HG02588 (cell line): Measurements from ENCODE around the gene PTEN.
"Not testable (repeated sequence)": the region's sequence is repeated elsewhere in the genome, so short reads cannot be mapped to it uniquely, and the experiment has no call there.

Source experiments
- ATAC-seq: cut with Tn5 transposase; IDR thresholded peaks from one replicate; pipeline ENCODE4 v1.9.1; 2021; ENCODE audit warnings: mild to moderate bottlenecking, moderate library complexity; ENCODE audit not compliant: unreplicated experiment

The PTEN gene

DNA sequence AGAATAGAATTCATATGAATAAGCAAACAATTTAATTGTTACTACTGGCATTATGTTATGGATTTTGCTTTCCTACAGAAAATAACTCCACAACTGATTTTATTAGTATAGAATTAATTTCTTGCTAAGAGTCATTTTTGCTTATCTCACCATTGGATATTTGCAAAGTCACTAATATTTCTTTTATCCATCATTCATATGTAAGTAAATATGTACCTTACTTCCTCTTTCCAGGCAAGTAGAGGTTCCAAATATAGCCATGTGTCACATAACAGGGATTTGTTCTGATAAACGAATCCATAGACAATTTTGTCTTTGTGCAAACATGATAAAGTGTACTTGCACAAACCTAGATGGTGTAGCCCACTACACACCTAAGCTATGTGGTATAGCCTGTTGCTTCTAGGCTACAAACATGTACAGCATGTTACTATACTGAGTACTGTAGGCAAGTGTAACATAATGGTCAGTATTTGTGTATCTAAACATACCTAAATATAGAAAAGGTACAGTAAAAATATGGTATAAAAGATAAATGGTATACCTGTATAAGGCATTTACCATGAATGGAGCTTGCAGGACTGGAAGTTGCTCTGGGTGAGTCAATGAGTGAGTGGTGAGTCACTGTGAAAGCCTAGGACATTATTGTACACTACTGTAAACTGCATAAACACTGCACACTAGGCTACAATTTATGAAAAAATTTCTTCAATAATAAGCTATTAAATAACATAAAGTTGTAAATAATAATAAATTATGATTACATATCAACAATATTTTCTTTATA lies 18.4 kb upstream of the PTEN start:
- ATAC-seq = no peak

DNA sequence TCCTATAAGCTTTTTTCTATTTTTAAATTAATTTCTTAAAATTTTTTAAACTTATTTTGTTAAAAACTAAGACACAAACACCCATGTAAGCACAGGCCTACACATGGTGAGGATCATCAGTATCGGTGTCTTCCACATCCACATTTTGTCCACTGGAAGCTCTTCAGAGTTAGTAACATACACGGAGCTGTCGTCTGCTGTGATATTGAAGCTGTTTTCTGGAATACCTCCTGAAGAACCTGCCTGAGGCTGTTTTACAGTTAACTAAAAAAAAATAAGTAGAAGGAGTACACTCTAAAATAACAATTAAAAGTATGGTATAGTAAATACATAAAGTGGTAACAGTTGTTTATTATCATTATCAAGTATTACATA lies 17.8 kb upstream of the PTEN start:
- ATAC-seq = no peak

DNA sequence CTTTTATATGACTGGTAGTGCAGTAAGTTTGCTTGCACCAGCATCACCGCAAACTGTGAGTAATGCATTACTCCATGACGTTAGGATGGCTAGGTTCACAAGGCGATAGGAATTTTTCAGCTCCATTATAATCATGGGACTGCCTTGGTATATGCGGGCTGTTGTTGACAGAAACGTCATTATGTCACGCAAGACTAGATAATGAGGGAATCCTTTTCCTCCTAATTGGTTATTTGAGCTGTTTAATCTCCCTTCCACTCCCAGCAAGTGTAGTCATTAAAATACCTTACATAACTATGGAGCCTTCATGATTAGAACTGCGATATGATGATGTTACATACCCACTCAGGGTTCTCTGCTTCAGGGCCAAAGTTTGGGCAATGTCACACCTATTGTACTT lies 17.4 kb upstream of the PTEN start:
- no peak for ATAC-seq

DNA sequence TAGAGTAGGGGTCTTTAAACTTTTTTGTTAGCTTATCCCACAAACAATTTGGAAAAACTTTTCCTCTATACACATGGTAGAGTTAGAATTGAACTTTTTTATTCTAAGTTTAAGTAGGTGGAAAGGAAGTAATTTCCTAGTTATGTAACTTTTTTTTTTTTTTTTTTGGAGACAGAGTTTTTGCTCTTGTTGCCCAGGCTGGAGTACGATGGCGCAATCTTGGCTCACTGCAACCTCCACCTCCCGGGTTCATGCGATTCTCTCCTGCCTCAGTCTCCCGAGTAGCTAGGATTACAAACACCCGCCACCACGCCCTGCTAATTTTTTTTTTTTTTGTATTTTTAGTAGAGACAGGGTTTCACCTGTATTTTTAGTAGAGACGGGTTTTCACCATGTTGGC lies 16.7 kb upstream of the PTEN start:
- ATAC-seq = not testable (repeated sequence)

DNA sequence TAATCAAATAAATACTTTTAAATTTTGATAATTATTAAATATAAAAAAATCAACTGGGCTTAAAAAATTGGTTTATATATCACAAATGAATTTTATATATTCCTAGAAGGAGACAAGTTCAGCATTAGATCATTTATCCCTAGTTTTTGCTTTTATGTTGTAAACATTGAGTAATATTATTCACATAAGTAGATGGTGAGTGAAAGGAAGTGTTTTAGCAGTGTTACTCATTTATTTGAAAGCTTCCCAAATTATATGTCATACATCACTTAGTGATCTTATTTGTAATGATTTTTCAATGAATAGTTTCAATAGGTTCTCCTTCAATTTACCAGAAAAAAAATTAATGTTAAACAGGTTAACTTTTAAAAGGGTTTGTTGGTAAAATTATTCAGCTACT lies 15.9 kb upstream of the PTEN start:
- ATAC-seq = no peak

DNA sequence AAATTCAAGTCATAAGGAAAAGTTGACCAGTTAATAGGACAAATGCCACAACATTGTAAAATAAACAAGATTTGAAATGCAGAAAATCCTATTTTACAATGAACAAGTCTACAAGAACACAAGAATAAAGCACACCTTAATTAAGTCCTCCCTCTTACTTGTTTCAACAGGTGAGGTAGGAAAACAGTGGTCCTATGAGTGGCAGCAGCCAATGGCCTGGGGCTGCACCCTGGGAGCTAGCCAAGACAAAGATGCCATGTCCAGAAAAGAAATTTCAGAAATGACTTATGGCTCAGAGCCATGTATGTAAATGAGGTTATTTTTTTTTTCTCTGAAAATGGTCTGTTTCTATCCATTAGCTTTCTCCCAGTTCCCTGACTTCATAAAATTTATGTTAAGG lies 14.4 kb upstream of the PTEN start:
- no peak for ATAC-seq

DNA sequence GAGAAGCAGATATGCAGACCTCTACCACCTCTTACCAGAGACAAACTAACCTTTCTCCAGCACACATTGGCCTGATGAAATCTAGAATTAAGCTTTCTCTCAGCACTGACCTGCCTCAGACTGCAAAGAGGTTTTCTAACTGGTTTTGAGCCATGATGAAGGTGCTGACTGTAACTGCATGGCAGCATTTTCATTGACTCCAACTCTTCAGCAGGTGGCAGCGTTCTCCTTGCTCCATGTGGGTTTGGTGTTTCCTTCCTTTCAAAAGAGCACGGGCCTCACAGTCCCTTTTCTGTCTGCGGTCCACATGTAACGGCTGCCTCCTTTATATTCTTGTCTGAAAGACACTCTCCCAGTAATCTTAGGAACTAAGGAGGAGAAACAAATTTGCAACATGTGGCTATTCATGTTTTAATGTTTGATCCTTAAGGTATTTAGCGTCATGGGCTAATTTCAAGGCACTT lies 12.7 kb upstream of the PTEN start:
- ATAC-seq = no peak

DNA sequence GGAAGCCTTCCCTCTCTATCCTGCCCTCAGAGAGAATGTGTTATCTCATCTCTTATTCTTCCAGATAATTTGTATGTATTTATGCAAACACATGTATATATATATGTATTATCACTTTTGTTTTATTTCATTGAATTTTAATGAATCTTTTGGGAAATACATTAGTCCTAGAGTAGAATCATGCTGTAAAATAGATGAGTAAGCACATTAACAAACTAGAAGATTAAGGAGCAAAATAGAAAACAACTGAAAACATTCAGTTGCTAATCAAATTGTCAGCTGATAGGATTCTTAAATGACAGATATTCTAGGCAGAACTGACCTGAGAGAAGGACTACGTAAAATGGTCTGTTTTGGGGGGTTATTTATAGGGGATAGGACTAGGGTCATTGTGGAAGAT lies 11.3 kb upstream of the PTEN start:
- ATAC-seq = no peak

DNA sequence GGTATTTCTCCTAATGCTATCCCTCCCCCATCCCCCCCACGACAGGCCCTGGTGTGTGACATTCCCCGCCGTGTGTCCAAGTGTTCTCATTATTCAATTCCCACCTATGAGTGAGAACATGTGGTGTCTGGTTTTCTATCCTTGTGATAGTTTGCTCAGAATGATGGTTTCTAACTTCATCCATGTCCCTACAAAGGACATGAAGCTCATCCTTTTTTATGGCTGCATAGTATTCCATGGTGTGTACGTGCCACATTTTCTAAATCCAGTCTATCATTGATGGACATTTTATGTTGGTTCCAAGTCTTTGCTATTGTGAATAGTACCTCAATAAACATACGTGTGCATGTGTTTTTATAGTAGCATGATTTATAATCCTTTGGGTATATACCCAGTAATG lies 8.2 kb upstream of the PTEN start:
- ATAC-seq = not testable (repeated sequence)

DNA sequence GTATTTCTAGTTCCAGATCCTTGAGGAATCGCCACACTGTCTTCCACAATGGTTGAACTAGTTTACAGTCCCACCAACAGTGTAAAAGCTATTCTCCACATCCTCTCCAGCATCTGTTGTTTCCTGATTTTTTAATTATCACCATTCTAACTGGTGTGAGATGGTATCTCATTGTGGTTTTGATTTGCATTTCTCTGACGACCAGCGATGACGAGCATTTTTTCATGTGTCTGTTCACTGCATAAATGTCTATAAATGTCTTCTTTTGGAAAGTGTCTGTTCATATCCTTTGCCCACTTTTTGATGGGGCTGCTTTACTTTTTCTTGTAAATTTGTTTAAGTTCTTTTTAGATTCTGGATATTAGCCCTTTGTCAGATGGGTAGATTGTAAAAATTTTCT lies 7.8 kb upstream of the PTEN start:
- not testable (repeated sequence) for ATAC-seq

DNA sequence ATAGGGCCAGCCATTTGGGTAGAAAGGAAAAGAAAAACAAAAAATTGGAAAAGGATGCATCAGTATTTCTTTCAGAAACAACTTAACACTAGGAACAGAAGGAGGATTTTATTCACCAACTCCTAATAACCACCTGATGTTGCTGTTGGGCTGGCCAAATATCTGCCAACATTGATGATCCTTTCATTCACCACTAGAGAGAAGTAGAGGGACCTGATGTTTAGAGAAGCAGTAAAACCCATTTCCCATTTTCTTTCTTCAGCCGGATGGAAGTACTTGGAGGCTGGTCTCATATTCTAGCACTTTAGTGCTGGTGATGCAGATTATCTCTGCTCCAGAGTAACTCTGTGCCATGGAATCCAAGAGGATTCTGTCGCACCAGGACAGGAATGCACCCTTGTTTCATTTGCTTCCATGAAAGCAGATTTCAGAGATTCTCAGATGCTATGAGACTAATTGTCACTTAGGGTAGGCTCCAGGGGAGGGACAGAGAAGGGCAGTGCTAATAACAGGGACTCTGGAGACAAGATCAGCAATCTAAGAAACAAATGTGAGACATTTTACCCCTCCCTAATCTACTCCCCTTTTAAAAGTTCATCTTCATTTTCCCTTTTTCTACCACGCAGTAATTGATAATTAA lies 3.1 kb upstream of the PTEN start:
- ATAC-seq = no peak

DNA sequence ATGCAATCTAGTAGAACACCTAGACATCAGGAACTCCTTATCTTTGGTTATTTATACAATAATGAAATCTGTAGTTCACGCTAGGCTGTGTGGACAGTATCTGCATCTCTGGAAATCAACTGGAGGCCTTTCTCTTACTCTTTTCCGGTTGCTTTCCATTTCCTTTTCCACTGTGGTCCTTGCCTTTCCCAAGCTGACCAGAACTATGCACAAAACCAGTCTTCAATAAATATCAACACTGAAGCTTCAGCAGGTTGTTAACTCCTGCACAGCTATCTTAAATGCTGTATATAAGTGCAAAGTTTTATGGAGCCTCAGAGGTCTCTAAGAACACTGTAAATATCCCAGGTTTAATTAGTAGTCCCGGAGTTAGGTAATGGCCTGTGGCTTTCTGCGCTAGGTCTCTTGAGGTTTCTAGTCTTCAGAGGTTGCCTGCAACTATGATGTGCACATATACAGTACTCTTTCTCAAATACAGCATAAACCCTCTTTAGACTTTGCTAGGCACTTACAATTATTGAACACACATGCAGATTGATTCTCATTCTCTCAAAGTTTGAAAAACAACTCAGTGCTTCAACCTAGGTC lies 2.5 kb upstream of the PTEN start:
- no peak for ATAC-seq

DNA sequence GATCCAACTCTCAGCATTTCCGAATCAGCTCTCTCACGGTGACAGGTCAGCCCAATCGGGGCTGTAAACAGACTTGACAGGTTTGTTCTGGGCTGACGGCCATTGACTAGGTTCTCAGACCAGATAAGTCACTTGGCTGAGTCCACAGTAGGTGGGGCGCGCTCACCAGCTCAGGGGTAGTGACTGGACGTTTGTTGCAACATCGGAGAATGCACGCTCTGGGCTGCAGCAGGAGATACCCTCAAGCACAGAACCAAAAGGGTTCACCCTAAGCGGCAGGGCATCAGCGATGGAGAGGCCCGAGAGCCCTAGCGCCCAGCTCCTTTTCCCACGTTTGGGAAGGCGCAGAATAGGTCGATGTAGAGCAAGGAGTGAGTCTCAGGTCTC lies 1.9 kb upstream of the PTEN start:
- ATAC-seq = peak; percentile 12

DNA sequence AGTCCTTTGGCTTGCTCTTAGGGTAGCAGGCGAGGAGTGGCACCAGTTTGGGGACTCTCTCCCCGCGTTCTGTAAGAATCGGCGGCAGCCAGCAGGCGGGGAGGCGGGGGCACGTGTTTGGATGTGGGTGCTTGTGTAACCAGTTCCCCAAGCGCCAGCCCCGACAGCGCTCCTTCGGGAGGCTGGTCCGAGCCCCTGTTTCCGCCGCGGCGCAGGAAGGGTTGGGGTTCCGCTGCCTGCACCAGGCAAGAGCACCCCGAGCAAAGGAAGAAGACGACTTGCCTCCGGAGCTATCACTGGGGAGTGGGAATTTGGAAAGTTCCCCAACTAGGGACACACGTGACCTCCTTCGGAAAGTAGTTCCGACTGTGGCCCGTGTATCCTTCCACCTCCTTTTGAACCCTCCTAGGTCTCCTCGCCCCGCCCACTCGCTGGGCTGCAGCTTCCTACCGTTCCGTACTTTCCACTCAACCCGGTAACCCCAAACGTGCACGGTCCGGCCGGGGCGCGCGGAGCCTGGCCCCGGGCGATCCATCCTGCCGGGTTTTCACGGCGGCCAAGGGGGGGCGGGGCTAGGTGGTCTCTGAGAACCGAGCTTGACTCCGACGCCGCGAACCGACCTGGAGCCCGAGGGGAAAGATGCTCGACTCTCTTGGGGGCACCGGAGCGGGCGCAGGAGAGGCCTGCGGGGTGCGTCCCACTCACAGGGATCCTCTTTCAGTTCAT lies 1.3 kb upstream of the PTEN start:
- peak; percentile 49 for ATAC-seq

DNA sequence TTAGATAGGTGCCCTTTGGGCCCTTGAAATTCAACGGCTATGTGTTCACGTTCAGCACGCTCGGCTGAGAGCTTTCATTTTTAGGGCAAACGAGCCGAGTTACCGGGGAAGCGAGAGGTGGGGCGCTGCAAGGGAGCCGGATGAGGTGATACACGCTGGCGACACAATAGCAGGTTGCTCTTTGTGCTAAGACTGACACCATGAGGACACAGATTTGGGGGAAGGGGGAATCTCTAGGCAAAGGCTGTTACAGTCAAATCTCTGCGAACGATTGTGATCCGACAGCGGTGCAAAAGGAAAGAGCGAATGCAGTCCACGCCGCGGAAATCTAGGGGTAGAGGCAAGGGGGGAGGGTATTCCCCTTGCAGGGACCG lies 759 bp upstream of the PTEN start:
- ATAC-seq = peak; percentile 6

DNA sequence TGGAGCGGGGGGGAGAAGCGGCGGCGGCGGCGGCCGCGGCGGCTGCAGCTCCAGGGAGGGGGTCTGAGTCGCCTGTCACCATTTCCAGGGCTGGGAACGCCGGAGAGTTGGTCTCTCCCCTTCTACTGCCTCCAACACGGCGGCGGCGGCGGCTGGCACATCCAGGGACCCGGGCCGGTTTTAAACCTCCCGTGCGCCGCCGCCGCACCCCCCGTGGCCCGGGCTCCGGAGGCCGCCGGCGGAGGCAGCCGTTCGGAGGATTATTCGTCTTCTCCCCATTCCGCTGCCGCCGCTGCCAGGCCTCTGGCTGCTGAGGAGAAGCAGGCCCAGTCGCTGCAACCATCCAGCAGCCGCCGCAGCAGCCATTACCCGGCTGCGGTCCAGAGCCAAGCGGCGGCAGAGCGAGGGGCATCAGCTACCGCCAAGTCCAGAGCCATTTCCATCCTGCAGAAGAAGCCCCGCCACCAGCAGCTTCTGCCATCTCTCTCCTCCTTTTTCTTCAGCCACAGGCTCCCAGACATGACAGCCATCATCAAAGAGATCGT lies 598 bp downstream of the PTEN start:
- not testable (repeated sequence) for ATAC-seq

DNA sequence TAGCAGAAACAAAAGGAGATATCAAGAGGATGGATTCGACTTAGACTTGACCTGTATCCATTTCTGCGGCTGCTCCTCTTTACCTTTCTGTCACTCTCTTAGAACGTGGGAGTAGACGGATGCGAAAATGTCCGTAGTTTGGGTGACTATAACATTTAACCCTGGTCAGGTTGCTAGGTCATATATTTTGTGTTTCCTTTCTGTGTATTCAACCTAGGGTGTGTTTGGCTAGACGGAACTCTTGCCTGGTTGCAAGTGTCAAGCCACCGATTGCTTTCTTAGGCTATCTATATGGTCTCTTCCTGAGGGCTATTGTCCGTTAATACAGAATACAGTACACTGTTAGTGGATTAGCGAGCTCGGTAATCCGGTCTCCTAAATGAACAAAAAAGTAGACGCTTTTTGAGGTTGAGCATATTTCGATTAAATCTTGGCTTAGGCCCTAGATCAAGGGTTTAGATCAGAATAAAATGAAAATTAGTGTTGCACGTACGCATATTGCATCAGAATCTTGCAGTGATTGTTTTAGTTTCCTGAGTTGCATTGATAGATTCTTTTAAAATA lies 1.2 kb downstream of the PTEN start:
- no peak for ATAC-seq

DNA sequence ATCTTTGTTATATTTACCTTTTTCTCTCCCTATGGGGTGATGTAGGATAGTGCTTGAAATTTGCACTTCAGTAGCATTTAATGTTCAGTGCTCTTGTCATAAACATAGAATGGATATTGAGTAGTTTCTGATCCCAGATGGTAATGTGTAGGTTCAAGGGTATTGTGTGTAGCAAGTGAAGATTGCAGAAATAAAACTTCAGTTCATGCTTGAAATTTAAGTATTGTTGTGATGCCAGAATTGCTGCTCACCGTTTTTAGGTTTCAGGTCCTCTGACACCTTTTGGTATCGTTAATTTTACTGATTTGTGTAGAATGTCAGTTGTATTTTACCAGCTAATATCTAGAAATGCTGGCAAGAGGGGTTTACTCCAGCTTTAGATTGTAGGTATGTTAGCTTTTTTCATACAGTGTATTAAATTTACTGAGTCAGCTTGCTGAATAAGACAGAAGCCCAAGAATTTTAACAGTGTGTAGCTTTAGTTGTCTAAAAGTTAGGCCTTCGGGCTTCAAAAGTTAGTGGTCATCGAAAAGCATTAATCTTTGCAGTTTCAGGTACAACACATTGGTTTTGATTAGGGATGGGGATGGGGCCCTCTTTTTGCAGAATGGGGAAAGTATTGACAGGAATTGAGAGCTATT lies 1.9 kb downstream of the PTEN start:
- no peak for ATAC-seq

DNA sequence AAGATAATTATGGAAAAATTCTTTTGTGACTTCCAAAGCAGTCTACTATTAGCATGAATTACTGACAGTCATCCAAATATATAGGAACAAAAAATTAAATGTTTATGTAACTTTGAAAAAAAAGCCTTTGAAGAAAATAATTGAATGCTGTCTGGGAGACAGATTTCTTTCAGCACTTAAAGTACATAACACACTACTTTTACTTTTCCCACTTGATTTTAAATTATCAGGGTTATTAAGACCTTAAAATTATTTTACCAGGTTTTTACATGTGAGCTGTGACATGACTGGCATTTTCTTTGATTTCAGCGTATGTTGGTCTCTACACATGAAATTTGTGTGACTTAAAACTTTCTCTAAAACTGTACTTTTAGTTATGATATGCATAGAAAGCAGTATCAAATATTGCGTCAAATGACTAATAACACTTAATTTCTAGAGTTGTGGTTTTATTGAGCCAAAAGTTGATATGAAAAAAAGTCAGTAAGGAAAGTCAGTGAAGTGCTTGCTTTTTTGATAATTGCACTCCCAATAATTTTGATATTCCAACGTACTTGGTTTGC lies 3.1 kb downstream of the PTEN start:
- no peak for ATAC-seq

DNA sequence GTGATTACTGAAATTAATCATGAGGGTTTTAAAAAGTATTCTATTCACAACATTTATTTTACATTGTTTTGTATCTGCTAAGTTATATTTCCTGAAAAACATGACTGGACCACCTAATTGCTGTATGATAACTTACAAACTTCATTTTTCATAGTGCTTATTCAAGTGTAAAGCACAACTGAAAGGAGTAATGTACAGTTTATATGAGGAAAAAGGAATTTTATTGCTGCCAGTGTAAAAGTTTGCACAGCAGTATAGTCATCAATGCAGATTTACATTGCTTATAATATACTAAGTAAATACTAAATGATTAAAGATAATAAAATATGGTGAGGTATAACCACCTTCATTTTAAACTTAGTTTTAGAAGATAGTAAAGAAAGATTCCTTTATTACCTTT lies 4.0 kb downstream of the PTEN start:
- no peak for ATAC-seq
